ENCODE results near the gene SUSD3.

Gene SUSD3

DNA sequence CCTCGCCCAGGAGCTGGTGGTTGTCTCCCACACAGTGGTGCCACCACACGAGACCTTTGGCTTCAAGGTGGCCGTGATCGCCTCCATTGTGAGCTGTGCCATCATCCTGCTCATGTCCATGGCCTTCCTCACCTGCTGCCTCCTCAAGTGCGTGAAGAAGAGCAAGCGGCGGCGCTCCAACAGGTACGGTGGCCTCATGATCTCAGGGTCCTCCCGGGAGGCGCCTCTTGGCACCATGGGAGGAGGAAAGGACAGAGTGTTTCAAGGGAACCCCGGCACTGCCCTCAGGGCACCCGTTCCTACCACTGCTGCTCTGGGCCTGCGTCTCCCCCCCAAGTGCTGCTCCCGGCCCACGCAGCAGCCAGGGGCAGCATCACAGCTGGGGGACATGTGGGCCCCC is 19.3 kb downstream of the SUSD3 start:
- H3K9me3 ChIP-seq (ENCODE audit: control insufficient read depth, low read length): no peaks in the 10 kb centered on the region
- H3K4me3 ChIP-seq (ENCODE audit: extremely low read depth, insufficient read depth, low read length, poor library complexity, severe bottlenecking): no peak overlapping the region
- WGBS, 2 experiments (ENCODE audit: insufficient coverage in 2 of 2): 91 to 94% methylated on average over 8 to 12 of the region's 16 CpGs
- H3K36me3 ChIP-seq (ENCODE audit: control insufficient read depth, insufficient read depth, low read length): no peaks in the 10 kb centered on the region
- no peak overlapping the region for H3K27ac ChIP-seq (ENCODE audit: low read depth, low read length, severe bottlenecking)
- H3K4me1 ChIP-seq (ENCODE audit: control insufficient read depth, insufficient read depth, low read length, poor library complexity, severe bottlenecking): no peaks in the 10 kb centered on the region

DNA sequence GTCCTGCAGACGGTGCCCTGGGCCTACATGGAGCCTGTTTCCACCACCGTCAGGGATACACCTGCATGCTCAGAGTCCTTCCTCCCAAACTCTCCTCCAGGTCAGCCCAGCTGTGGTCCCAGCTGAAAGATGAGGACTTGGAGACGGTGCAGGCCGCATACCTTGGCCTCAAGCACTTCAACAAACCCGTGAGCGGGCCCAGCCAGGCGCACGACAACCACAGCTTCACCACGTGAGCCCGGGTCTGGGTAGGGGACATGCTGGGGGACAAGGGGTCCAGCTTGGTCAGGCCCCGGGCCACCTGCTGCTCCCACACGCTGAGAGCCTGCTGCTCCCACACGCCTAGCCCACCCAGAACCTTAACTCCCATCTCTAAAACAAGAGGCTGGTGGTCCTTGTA is 20.9 kb downstream of the SUSD3 start:
- H3K4me1 ChIP-seq (ENCODE audit: control insufficient read depth, insufficient read depth, low read length, poor library complexity, severe bottlenecking): no peaks in the 10 kb centered on the region
- 92 to 95% methylated on average over 10 to 13 of the region's 13 CpGs for WGBS, 2 experiments (ENCODE audit: insufficient coverage in 2 of 2)
- no peaks in the 10 kb centered on the region for H3K9me3 ChIP-seq (ENCODE audit: control insufficient read depth, low read length)
- H3K36me3 ChIP-seq (ENCODE audit: control insufficient read depth, insufficient read depth, low read length): no peaks in the 10 kb centered on the region
- H3K27ac ChIP-seq (ENCODE audit: low read depth, low read length, severe bottlenecking): no peak overlapping the region
- no peak overlapping the region for H3K4me3 ChIP-seq (ENCODE audit: extremely low read depth, insufficient read depth, low read length, poor library complexity, severe bottlenecking)

DNA sequence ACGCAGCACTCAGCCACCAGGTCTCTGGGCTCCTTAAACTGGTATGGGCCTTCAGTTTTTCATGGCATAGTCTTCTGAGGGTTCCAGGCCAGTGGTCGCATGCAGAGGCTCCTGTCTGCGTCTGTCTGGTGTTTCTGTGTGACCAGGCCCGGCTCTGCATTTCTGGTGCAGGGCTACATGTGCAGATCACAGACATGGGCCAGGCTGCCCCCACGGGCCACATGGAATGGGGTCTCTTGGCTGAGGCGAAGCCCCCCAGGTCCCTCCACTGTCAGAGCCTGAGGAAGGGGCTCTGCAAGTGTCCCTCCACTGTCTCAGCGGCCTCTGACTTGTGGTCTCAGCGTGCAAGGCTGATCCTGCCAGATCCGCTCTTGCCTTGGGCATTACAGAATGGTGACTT is 21.9 kb downstream of the SUSD3 start:
- Histone ChIP-seq H3K9me3 (ENCODE audit: control insufficient read depth, low read length) (no peaks in the 10 kb centered on the region), H3K4me1 (ENCODE audit: control insufficient read depth, insufficient read depth, low read length, poor library complexity, severe bottlenecking) (no peaks in the 10 kb centered on the region), H3K27ac (ENCODE audit: low read depth, low read length, severe bottlenecking) (no peak overlapping the region), H3K4me3 (ENCODE audit: extremely low read depth, insufficient read depth, low read length, poor library complexity, severe bottlenecking) (no peak overlapping the region), H3K36me3 (ENCODE audit: control insufficient read depth, insufficient read depth, low read length) (no peaks in the 10 kb centered on the region)
- WGBS, 2 experiments (ENCODE audit: insufficient coverage in 2 of 2): 86 to 87% methylated on average over 6 to 8 of the region's 9 CpGs

DNA sequence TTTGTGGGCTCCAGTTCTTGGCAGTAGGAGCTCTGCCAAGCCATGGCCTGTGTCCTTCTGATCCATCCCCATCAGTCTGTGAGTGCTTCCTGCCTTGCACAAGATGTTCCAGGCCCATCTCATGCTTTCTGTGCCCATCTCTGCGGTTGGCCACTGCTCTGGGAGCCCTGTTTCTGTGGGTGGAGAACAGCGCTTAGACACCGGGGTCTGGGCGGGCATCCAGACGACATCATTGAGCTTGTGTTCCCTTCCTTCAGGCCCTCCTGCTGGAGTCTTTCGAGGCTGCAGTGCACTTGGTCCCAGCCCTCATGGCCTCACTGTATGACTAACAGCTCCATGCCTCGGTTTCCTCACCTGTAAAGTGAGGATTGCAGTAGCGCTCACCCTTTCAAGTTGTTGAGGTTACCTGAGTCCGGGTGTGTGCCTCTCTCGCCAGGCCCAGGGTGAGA is 22.6 kb downstream of the SUSD3 start:
- Histone ChIP-seq H3K4me1 (ENCODE audit: control insufficient read depth, insufficient read depth, low read length, poor library complexity, severe bottlenecking) (no peaks in the 10 kb centered on the region), H3K4me3 (ENCODE audit: extremely low read depth, insufficient read depth, low read length, poor library complexity, severe bottlenecking) (no peak overlapping the region), H3K27ac (ENCODE audit: low read depth, low read length, severe bottlenecking) (no peak overlapping the region), H3K9me3 (ENCODE audit: control insufficient read depth, low read length) (no peaks in the 10 kb centered on the region), H3K36me3 (ENCODE audit: control insufficient read depth, insufficient read depth, low read length) (no peaks in the 10 kb centered on the region)
- WGBS, 2 experiments (ENCODE audit: insufficient coverage in 2 of 2): 95% methylated on average over 6 to 10 of the region's 10 CpGs

DNA sequence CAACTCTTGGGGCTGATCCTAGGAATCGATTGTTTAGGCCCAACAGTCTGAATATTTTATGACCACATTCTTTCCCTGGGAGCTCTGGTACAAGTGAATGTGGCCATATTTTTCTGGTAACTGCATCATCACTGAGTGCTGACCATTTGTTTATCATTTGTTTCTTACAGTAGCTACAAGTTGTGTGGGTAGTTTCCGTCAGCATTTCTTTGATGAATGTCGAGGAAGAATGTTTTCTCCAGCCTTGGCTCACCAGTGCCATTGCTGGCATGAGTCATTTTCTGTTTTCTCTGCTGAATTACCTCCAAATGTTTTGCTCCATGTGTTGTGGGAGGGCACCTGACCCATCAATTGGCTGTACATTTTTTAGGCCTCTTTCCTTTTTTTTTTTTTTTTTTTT is 23.4 kb downstream of the SUSD3 start:
- Histone ChIP-seq H3K36me3 (ENCODE audit: control insufficient read depth, insufficient read depth, low read length) (no peaks in the 10 kb centered on the region), H3K4me3 (ENCODE audit: extremely low read depth, insufficient read depth, low read length, poor library complexity, severe bottlenecking) (no peak overlapping the region), H3K4me1 (ENCODE audit: control insufficient read depth, insufficient read depth, low read length, poor library complexity, severe bottlenecking) (no peaks in the 10 kb centered on the region), H3K9me3 (ENCODE audit: control insufficient read depth, low read length) (no peaks in the 10 kb centered on the region), H3K27ac (ENCODE audit: low read depth, low read length, severe bottlenecking) (no peak overlapping the region)
- WGBS, 2 experiments (ENCODE audit: insufficient coverage in 2 of 2): 92 to 100% methylated on average over 2 to 3 of the region's 3 CpGs

DNA sequence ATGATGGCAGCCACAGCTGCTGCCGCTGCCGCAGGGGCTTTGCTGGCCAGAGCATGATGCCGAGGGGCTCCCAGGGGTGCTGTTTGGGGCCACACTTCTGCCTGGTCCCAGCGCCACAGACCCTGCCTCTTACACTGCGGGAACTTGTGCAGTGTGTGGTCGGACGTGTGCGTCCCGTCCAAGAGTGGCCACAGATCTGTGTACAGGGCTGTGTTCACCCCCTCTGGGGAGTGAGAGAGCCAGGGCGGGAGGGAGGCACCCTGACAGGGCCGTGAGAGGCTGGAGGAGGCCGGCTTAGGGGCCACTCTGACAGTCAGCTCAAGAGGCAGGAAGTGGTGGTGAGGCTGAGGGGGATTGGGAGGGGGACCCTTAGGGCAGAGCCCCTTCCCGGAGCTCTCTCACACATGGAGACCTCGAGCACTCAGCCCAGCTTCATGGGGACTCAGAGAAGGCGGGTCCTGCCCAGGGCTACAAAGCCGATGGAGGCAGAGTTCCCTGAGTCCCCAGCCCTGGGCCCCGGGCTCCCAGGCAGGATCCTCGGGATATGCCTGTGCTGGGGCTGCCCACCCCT is 24.4 kb downstream of the SUSD3 start:
- H3K27ac ChIP-seq (ENCODE audit: low read depth, low read length, severe bottlenecking): no peak overlapping the region
- no peaks in the 10 kb centered on the region for H3K36me3 ChIP-seq (ENCODE audit: control insufficient read depth, insufficient read depth, low read length)

DNA sequence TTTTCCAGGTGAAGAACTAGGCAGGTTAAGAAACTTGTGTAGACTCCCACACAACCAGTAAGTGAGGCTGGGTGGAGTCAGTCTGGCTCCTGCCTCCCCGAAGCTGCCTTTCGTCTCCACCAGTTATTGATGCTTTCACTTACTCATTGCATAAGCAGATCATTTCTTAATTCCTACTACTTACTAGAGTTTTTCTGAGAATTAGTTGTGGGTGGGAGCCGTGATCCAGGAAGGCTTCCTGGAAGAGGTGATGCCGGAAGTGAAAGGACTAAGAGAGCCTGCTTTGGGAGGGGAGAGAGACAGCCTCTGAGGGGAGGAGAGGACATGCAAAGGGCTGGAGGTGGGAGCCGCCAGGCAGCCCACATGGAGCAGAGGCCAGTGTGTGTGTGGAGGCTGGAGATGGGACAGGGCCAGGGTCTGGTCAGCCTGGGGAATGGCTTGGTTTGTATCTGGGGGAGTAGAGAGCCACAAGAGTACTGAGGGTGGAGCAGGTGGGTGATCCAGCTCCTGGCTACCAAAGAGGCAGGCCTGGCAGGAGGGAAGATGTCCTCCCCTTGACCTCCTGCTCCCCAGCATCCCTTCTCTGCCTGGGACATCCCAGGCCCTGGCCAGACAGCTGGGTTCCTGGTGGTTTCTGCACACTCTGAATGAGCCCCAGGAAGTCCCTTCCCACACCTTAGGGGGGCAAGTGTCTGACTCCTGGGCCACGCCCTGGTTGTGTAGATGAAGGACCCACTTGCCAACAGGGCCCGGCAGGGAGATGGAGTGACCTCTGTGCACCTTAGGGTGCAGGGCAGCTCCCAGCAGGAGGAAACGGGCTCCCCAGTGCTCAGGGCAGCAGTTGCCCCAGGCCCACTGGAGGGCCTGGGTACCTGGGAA is 25.3 kb downstream of the SUSD3 start:
- 87 to 94% methylated on average over 4 to 6 of the region's 8 CpGs for WGBS, 2 experiments (ENCODE audit: insufficient coverage in 2 of 2)
- H3K27ac ChIP-seq (ENCODE audit: low read depth, low read length, severe bottlenecking): no peak overlapping the region

More for the DNA sequence above, 24.4 kb downstream of the SUSD3 start:
- Histone ChIP-seq H3K9me3 (ENCODE audit: control insufficient read depth, low read length) (no peaks in the 10 kb centered on the region), H3K4me3 (ENCODE audit: extremely low read depth, insufficient read depth, low read length, poor library complexity, severe bottlenecking) (no peak overlapping the region), H3K4me1 (ENCODE audit: control insufficient read depth, insufficient read depth, low read length, poor library complexity, severe bottlenecking) (no peaks in the 10 kb centered on the region)
- 79 to 90% methylated on average over 14 to 18 of the region's 18 CpGs for WGBS, 2 experiments (ENCODE audit: insufficient coverage in 2 of 2)

DNA sequence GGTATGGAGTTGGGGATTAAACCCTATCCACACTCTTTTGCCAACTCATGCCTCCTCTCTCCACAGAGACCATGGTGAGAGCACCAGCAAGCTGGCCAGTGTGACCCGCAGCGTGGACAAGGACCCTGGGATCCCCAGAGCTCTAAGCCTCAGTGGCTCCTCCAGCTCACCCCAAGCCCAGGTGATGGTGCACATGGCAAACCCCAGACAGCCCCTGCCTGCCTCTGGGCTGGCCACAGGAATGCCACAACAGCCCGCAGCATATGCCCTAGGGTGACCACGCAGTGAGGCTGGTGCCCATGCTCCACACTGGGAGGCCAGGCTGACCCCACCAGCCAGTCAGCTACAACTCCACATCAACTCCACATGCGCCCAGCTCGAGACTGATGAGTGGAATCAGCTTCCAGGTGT is 26.0 kb downstream of the SUSD3 start:
- no peak overlapping the region for H3K27ac ChIP-seq (ENCODE audit: low read depth, low read length, severe bottlenecking)
- no peaks in the 10 kb centered on the region for H3K4me1 ChIP-seq (ENCODE audit: control insufficient read depth, insufficient read depth, low read length, poor library complexity, severe bottlenecking)
- no peak overlapping the region for H3K4me3 ChIP-seq (ENCODE audit: extremely low read depth, insufficient read depth, low read length, poor library complexity, severe bottlenecking)
- WGBS, 2 experiments (ENCODE audit: insufficient coverage in 2 of 2): 88 to 96% methylated on average over 4 to 6 of the region's 6 CpGs
- H3K9me3 ChIP-seq (ENCODE audit: control insufficient read depth, low read length): no peaks in the 10 kb centered on the region
- no peaks in the 10 kb centered on the region for H3K36me3 ChIP-seq (ENCODE audit: control insufficient read depth, insufficient read depth, low read length)

More for the DNA sequence above, 25.3 kb downstream of the SUSD3 start:
- Histone ChIP-seq H3K4me3 (ENCODE audit: extremely low read depth, insufficient read depth, low read length, poor library complexity, severe bottlenecking) (no peak overlapping the region), H3K4me1 (ENCODE audit: control insufficient read depth, insufficient read depth, low read length, poor library complexity, severe bottlenecking) (no peaks in the 10 kb centered on the region), H3K9me3 (ENCODE audit: control insufficient read depth, low read length) (no peaks in the 10 kb centered on the region), H3K36me3 (ENCODE audit: control insufficient read depth, insufficient read depth, low read length) (no peaks in the 10 kb centered on the region)

DNA sequence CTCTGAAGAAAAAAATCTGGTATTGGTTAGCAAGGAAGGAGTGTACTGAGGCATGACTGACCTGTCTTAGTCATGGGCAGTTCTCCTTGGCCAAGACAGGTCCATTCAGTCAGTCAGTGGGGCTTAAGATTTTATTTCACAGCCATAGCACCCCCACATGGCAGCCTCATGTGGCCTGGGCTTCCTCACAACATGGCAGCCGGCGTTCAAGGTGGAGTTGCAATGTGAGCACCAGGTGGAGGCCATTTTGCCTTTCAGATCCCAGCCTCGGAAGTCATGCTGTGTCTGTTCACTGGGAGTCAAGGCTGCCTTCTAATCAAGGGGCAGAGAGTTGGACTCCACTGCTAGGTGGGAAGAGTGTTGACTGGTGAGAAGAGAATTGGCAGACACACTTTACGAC is 27.2 kb downstream of the SUSD3 start:
- no peaks in the 10 kb centered on the region for H3K36me3 ChIP-seq (ENCODE audit: control insufficient read depth, insufficient read depth, low read length)
- no peak overlapping the region for H3K4me3 ChIP-seq (ENCODE audit: extremely low read depth, insufficient read depth, low read length, poor library complexity, severe bottlenecking)
- H3K27ac ChIP-seq (ENCODE audit: low read depth, low read length, severe bottlenecking): no peak overlapping the region
- peaks cover under 1% of the 10 kb centered on the region for H3K9me3 ChIP-seq (ENCODE audit: control insufficient read depth, low read length)
- 90 to 100% methylated on average over 3 of the region's 4 CpGs for WGBS, 2 experiments (ENCODE audit: insufficient coverage in 2 of 2)
- H3K4me1 ChIP-seq (ENCODE audit: control insufficient read depth, insufficient read depth, low read length, poor library complexity, severe bottlenecking): no peaks in the 10 kb centered on the region

DNA sequence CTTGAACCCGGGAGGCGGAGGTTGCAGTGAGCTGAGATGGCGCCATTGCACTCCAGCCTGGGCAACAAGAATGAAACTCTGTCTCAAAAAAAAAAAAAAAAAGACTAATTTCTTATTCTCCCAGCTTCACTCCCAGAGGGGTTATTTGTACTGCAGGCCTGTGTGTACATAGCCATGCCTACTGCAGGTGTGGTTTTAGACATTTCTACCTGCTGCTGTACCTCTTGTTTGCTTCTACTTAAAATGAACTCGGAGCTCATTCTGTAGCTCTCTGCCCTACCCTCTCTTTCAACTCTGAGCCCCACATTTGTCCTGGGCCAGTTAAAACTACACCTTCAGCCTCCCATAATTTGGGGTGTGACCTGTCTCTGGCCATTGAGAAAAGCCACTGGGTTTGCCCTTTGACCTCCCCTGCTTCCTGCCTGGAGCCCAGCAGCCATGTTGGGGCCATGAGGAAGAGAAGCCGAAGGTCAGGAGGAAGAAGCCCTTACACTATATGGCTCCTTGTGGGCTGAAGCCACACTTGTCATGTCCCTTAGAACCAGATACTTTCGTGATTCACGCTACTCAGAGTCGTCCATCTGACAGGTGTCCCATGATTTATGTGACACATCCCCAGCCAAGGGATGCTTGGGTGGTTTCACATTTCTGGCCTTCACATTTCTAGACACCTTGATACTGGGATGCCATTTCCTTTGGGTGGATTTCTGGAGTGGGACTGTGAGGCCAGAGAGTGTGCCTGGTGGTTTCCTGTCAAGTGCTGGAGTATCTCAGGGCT is 28.1 kb downstream of the SUSD3 start:
- H3K36me3 ChIP-seq (ENCODE audit: control insufficient read depth, insufficient read depth, low read length): no peaks in the 10 kb centered on the region
- H3K4me3 ChIP-seq (ENCODE audit: extremely low read depth, insufficient read depth, low read length, poor library complexity, severe bottlenecking): no peak overlapping the region
- no peaks in the 10 kb centered on the region for H3K4me1 ChIP-seq (ENCODE audit: control insufficient read depth, insufficient read depth, low read length, poor library complexity, severe bottlenecking)
- 95 to 96% methylated on average over 2 to 7 of the region's 8 CpGs for WGBS, 2 experiments (ENCODE audit: insufficient coverage in 2 of 2)
- H3K27ac ChIP-seq (ENCODE audit: low read depth, low read length, severe bottlenecking): no peak overlapping the region
- H3K9me3 ChIP-seq (ENCODE audit: control insufficient read depth, low read length): peaks cover 10% of the 10 kb centered on the region

Measured in mesodermal cell (in vitro differentiated cells).